SU-DHL-6 (cell line): Measurements from ENCODE around the gene CLHC1.

Source experiments
- CTCF ChIP-seq: fragments of 200-600 bp; sonication (generic); IDR thresholded peaks from one replicate; pipeline ENCODE4 v1.5.1; 2017; ENCODE audit warnings: antibody characterized with exemption, mild to moderate bottlenecking, low read length, moderate library complexity; ENCODE audit not compliant: insufficient read depth, poor library complexity, severe bottlenecking
- EZH2phosphoT487 ChIP-seq: fragments of 200-600 bp; sonication (generic), shearing (Covaris generic); conservative IDR thresholded peaks from 2 replicates; pipeline ENCODE4 v1.6.1; 2018; ENCODE audit warnings: mild to moderate bottlenecking, antibody characterized with exemption, low read length, moderate library complexity, mixed read lengths

DNA sequence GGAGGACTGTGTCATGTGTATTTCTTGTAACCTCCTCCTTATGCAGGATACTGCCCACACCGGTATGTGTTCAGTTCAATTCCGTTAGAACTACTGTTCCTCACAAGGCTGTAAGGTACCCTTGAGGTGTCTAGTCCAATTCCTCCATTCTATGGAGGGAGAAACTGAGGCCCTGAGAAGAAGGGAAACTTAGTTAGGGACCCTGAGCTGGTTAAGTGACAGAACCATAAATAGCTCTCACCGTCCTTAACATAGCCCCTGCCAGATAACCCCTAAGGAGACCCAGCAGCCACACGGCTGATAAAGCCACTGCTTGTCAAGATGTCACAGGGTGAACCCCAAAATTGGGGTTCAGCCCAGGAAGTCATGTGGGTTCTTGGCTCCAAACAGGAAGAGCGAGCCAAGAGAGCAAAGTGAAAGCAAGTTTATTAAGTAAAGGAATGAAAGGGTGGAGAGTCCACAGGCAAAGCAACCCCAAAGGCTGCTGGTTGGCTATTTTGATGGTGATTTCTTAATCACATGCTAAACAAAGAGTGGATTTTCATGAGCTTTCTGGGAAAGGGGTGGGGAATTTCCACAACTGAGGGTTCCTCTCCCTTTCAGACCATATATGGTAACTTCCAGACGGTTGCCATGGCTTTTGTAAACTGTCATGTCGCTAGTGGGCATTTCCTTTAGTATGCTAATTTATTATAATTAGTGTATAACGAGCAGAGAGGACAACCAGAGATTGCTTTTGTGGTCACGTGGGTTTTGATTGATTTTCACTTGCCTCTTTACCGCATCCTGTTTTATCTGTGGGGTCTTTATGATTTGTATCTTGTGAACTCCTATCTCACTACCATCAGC, 98.4 kb downstream of the CLHC1 start:
- TF ChIP-seq CTCF, result no peak
- TF ChIP-seq EZH2phosphoT487, result no peak
